GM21786 (cell line): Measurements from ENCODE around the gene PET100.
"Not testable (repeated sequence)": the region's sequence is repeated elsewhere in the genome, so short reads cannot be mapped to it uniquely, and the experiment has no call there.

ENCODE experiments used
- ATAC-seq: cut with Tn5 transposase; IDR thresholded peaks from one replicate; pipeline ENCODE4 v1.9.1; 2021; ENCODE audit not compliant: unreplicated experiment

Gene PET100

DNA sequence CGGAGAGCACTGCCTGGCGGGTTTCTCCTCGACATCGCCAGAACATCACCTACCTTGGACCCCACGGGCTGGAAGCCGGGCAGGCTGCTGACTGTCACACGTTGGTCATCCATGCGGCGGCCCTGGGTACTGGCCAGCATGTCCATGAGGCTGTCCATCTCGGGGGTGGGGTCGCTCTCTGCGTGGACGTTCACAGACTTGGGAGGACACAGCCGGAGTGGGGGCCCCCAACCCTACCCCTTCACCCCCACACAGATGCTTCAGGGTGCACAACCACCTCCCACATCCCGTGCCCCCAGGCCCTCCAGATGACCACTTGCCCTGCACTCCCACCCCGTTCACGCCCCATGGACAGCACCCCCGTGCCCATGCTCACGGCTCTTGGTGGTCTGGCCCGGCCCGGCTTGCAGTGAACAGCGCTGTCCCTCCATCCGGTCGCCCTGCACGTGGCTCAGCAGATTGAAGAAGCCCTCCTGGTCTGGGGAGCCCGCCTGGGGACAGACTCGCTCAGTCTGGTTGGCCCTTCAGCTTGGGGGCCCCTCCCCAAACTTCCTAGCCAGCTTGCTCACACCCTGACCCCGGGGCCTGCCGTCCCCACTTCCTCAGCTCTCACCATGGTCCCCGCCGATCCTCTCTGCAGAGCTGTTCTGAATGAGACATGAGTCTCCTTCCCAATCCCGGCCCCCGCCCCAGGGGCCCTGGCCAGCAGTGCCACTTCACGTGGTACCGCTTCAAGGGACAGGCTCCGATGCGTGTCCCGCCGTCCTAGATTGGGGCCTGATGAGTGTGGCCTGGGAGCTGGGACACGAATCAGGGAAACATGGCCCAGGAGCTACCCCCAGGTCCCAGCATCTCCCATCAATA lies 3.0 kb downstream of the PET100 start:
- no peak for ATAC-seq

DNA sequence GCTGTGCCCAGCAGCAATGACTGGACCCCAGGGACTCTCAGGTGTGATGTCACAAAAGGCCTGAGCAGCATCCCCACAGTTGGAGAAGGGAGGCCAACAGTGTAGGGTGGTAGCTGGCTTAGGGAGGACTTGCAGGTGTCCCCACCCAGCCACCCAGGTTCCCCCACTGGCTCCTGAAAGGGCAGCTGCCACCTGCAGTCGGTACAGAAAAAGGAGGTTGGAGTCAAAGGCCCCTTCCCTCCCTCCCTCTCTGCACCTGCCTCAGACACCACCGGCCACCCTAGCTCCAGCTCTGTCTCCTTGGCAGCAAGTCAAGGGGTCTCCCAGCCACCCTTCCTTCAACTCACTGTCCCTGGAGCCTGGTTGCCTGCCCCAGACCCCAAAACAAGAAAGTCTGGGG lies 4.1 kb downstream of the PET100 start, which contains the start of gene PCP2:
PCP2 (minus strand) TSS at position 22 of the 400 bp plus-strand sequence. CDS start 262 bp downstream, outside the sequence.
- ATAC-seq = no peak

DNA sequence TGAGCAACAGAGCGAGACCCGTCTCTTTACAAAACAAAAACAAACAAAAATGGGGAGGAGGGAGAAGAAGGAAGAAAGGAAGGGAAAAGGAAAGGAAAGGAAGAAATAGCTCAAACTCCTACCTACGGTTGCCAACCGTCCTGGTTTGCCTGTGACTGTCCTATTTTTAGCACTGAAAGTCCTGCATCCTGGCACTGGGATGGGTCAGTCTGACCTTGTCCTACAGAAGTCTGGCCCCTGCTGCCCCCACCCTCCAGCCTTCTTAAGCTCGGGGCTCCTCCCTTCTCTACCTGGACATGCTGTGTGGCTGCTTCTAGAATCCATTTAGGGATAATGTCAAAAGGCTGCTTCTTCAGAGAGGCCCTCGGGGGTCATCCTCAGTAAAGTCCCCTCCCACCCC lies 6.1 kb downstream of the PET100 start:
- no peak for ATAC-seq

DNA sequence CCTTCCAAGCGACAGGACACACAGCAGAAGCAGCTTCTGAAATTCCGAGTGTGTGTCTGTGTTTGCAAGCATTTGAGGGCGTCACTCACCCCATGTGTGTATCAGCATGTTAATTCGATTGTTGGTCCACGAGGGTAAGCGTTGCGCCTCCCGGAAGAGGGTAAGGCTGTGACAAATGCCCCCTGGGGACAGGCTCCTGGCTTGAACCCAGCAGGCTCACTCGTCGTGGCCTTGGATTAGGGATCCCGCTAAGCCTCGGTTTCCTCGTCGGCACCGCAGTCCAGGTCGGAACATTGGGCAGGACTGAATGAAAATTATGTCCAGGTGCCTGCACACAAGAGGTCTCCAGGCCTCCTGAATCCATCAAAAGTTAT lies 6.7 kb downstream of the PET100 start:
- ATAC-seq = no peak

DNA sequence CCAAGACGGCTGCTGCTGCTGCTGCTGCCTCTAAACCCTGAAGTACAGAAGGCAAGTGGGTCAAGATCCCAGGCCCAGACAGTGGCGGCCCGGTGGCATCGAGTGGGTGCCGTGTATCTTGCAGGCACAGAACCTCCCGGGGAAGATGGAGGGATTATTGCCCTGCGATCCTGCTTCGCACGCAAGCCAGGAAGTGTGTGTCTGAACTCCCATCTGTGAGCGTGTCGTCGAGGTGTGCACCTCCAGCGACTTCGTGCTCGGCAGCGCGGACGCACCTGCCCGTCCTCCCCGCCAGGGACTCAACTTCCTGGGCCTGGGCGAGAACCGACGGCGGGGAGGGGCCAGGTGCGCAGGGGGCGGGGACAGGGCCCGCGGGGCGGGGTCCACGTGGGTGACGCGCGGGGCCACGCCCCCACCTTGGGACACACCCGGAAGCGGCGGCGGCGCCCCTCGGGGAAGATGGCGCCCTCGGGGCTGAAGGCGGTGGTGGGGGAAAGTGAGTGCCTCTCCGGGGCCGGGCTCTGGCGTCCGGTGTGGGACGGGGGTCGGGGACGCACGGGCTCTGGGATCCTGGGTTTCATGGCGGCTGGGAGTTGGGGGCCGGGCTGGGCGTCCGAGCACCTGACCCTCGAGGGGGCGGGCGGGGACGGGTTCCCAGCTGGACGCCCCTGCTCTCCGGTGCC lies 7.2 kb downstream of the PET100 start, which contains the start of gene STXBP2:
STXBP2 (plus strand) TSS at position 420 of the 683 bp plus-strand sequence; CDS start at position 460, 40 bp downstream.
- no peak for ATAC-seq

DNA sequence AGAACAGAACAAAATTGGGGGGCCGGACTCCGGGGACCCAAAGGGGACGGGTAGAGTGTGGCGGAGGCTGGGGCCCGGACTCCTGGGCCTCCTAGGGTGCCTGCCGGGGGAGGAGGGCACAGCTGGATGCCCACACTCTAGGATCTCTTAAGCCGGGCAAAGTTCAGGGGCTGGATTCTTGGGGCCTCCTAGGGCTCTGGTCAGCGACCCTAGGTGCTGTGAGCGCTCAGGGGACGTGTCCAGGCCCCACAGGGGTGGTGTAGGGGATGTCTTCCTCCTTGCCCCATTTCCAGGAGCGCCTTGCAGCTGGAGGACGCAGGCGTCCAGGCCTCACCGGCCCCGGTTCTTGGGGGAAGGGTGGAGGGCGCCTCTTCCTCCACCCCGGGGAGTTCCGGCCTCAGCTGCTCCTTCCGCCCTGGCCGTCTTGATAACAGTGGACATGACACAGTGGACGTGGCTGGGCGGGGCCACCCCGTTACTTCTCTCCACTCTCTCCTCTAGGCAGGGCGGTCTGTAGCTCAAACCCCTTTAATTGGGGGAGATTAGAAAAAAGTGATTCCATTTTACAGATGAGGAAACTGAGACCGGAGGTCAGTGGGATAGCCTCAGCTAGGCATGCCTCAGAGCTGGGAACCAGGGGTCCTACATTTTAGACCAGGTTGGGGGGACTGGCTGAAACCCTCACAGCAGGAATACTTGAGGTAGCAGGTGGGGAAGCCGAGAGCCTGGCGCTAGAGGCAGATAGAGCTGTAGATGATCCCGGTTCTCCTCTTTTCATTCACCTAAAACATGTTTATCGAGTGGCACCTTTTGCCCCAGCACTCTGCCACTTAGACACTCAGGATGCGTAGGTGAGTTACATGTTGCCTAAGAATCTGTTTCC lies 8.0 kb downstream of the PET100 start:
- ATAC-seq = no peak

DNA sequence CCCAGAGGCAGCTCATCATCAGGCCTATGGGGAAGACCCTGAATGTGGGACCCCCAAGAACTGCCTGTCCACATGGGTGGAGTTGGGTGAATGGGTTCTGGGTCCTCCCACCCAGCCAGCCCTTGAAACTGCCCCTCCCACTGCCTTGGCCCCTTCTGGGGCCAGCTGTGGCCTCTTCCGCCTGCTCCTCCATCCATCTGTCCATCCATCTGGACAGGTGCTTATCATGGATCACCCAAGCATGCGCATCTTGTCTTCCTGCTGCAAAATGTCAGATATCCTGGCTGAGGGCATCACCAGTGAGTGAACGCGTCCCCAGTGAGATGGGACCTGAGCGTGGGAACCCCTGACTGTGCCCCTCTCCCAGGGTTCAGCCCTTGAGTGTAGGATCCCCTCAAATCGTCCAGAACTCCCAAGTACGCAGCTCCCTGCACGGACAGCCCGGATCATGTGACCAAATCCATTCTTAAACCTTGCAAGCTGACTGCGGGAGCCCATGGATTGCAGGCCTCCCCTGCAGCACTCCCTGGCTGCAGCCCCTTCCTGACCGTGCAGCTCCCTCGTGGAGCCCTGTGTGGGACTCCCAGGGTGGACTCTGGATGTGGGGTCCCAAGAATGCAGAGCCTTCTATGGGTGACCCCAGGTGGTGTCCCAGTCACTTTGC lies 9.3 kb downstream of the PET100 start:
- no peak for ATAC-seq

DNA sequence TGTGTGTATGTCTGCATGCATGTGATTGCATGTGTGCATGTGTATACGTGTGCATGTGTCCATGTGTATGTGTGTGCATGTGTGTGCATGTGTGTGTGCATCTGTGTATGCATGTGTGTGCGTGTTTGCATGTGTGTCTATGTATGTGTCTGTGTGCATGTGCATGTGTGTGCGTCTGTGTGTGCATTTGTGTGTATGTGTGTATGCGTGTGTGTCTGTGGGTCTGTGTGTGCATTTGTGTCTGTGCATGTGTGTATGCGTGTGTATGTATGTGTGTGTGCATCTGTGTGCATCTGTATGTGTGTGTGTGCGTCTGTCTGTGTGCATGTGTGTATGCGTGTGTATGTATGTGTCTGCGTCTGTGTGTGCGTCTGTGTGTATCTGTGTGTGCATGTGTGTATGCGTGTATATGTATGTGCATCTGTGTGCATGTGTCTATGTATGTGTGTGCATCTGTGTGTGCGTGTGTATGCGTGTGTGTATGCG lies 10.3 kb downstream of the PET100 start:
- ATAC-seq = no peak

DNA sequence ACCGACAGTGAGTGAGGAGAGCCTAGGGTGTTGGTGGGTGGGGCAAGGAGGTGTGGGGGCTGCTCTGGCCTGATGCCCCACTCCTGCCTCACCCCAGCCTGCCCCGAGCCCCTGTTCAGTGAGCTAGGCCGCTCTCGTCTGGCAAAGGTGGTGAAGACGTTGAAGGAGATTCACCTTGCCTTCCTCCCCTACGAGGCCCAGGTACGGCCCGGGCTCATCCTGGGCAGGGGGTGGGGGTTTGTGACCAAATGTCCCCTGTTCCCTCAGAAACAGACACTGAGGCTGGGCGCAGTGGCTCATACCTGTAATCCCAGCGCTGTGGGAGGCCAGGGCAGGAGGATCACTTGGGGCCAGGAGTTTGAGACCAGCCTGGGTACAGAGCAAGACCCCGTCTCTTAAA lies 11.2 kb downstream of the PET100 start:
- ATAC-seq = no peak

DNA sequence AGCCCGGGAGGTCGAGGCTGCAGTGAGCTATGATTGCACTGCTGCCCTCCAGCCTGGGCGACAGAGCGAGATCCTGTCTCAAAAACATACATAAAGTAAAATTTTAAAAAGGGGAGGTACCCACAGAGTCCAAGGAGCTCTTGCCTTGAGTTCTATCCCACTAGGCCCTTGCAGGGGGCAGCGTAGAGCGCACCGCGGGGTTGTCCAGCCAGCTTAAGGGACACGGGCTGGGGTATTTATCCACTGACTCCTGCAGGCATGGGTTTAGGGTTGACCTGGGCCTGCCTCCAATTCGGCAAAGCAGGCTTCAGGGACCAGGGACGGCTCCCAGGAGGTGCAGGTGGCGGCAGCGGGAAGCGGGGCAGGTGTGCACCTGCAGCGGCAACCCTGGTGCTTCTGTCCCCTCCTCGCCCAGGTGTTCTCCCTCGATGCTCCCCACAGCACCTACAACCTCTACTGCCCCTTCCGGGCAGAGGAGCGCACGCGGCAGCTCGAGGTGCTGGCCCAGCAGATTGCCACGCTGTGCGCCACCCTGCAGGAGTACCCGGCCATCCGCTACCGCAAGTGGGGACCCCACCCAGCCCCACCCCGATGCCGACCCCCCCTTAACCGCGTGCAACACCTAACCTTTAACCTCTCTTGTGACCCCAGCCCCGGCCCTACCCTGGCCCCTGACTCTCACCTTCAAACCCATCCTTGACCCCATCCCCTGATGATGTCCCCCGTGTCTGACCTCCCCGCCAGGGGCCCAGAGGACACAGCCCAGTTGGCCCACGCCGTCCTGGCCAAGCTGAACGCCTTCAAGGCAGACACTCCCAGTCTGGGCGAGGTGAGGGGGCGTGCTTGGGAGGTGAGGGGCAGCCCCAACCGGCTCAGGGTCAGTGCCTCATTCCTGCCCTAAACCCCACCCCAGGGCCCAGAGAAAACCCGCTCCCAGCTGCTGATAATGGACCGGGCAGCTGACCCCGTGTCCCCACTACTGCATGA lies 12.0 kb downstream of the PET100 start:
- ATAC-seq = no peak

DNA sequence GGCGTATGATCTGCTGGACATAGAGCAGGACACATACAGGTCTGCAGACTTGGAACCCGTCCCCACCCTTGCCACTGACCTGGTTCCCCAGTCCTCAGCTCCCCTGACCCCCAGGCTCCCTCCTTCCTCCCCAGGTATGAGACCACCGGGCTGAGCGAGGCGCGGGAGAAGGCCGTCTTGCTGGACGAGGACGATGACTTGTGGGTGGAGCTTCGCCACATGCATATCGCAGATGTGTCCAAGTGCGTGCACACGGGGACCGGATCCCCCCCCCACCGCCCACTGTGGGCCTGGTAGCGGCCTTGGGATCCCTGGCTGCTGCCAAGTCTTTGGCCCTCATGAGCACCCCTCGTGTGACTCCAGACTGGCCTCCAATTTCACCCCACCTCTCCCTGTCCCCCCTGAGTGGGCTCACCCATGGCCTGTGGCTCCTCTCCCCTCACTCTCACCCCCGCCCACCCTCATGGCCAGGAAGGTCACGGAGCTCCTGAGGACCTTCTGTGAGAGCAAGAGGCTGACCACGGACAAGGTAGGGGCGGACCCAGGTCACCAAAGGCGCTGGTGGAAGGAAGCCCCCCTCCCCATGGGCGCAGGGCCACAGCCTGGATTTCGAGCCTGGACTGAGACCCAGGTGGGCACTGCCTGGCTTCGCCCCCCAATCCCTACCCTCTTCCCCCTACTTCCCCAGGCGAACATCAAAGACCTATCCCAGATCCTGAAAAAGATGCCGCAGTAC lies 12.9 kb downstream of the PET100 start:
- no peak for ATAC-seq

DNA sequence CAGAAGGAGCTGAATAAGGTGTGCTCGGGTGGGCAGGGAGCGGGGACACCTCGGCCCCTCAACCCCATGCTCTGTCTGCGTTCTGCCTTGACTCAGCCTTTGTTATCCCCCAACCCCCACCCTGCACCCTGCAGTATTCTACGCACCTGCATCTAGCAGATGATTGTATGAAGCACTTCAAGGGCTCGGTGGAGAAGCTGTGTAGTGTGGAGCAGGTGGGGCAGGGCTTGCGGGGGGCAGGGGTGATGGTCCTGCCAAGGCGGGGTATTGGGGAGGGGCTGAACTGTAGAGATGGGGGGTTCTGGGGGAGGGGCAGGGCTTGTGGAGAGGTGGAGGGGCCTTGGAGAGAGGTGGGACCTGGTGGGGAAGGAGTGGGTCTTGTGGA lies 13.4 kb downstream of the PET100 start:
- ATAC-seq = no peak

DNA sequence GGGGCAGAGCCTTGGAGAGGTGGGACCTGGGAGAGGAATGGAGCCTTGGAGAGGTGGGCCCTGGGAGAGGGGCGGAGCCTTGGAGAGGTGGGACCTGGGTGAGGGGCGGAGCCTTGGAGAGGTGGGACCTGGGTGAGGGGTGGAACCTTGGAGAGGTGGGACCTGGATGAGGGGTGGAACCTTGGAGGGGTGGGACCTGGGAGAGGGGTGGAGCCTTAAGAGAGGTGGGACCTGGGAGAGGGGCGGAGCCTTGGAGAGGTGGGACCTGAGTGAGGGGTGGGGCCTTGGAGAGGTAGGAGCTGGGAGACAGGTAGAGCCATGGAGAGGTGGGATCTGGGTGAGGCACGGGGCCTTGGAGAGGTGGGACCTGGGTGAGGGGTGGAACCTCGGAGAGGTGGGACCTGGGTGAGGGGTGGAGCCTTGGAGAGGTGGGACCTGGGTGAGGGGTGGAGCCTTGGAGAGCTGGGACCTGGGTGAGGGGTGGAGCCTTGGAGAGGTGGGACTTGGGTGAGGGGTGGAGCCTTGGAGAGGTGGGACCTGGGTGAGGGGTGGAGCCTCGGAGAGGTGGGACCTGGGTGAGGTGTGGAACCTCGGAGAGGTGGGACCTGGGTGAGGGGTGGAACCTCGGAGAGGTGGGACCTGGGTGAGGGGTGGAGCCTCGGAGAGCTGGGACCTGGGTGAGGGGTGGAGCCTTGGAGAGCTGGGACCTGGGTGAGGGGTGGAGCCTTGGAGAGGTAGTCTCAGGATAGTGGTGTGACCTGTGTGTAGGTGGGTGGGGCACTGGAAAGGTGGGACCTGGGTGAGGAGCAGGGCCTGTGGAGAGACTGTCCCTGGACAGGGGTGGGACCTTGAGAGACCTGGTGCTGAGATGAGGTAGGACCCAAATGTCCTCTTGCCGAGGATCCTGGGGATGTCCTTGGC lies 14.3 kb downstream of the PET100 start:
- ATAC-seq = not testable (repeated sequence)

DNA sequence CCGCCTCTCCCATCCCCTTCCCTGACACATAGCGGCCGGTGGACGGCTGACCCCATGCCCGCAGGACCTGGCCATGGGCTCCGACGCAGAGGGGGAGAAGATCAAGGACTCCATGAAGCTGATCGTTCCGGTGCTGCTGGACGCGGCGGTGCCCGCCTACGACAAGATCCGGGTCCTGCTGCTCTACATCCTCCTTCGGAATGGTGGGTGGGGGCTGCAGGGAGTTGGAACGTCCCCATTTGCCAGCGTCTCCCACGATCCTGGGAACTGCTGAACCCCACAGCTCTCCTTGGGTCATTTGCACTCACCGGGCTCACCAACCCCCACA lies 14.9 kb downstream of the PET100 start:
- ATAC-seq = no peak

DNA sequence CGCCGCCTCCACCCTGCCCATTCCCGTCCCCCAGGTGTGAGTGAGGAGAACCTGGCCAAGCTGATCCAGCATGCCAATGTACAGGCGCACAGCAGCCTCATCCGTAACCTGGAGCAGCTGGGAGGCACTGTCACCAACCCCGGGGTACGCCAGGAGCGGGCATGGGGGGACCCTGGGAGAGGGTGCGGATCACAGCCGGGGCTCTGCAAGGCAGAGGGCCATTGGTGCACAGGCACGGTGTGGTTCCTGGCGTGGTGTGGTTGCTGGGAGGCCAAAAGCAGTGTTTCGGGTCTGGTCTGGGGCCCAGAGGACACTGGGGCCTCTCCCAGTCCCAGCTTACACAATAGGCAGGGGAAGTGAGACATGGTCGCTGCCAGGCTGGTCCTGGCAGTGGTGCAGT lies 15.6 kb downstream of the PET100 start:
- no peak for ATAC-seq

DNA sequence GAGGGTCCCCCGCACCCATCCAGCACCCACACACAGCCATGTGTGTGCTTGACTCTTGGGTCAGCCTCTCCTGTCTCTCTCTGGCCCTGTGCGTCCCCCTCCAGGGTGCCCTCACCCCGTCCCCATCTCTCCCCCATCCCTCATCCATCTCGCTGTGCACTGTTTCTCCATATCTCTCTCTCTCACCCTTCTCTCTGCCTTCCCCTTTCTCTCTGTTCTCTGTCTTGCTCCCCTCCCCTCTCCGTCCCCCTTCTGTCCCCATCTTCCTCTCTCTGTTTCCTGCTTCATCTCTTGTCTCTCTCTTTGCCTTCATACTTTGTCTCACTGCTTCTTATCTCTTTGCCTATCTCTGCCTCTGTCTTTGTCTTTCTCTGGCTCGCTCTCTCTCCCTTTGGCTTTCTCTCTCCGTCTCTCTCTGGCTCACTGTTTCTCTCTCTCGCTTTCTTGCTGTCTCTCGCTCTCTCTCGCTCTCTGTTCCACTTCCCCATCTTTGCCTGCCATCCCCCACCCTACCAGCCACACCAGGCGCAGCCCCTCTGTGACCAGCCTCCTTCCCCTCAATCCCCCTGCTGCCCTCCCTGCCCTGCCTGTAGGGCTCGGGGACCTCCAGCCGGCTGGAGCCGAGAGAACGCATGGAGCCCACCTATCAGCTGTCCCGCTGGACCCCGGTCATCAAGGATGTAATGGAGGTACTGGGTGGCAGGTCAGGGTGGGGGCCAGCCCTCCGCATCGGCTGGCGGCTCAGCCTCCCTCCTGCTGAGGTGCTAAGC lies 16.2 kb downstream of the PET100 start:
- no peak for ATAC-seq

DNA sequence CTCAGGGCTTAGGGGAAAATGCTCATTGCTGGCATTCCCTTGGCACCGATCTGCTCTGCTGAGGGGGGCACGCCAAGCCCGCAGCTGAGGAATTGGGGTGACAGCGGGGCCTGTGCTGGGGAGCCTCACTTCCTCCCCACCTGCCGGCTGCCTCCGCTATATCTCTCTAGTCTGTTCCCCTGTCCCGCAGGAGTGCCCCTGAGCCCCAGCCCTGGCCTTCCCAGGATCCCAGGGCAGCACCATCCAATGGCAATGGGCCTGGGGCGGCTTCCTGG lies 16.8 kb downstream of the PET100 start:
- ATAC-seq = no peak
